GM23248 (cell line): ENCODE data around the gene IFNA1. TPM values are rescaled to one million over a fixed set of nuclear protein-coding genes. Genes with fewer than 3 reads are reported as not detected.

Experiments used
- DNase-seq: peaks from one replicate; pipeline ENCODE4 v3.0.0-alpha.2; 2015
- H2AFZ ChIP-seq: fragments of 200-600 bp; sonication (generic); 2 replicates; pipeline ENCODE4 v1.6.1; 2016; ENCODE audit warnings: antibody characterized with exemption
- H3F3A ChIP-seq: fragments of 200-600 bp; sonication (generic); 2 replicates; pipeline ENCODE4 v1.6.1; 2016; ENCODE audit warnings: mild to moderate bottlenecking, antibody characterized with exemption, mixed run types; ENCODE audit not compliant: insufficient read depth
- H3K27ac ChIP-seq: fragments of 200-600 bp; sonication (generic); 2 replicates; pipeline ENCODE4 v1.5.1; 2016; ENCODE audit warnings: mild to moderate bottlenecking
- H3K27me3 ChIP-seq: fragments of 200-600 bp; sonication (generic); replicated peaks from 2 replicates; pipeline ENCODE4 v1.6.1; 2016; ENCODE audit warnings: mild to moderate bottlenecking; ENCODE audit not compliant: insufficient read depth
- H3K36me3 ChIP-seq: fragments of 200-600 bp; sonication (generic); 2 replicates; pipeline ENCODE4 v1.6.1; 2016; ENCODE audit warnings: low read depth, mild to moderate bottlenecking
- H3K4me1 ChIP-seq: fragments of 200-600 bp; sonication (generic); 2 replicates; pipeline ENCODE4 v1.6.1; 2016; ENCODE audit warnings: mild to moderate bottlenecking; ENCODE audit not compliant: insufficient read depth
- H3K4me2 ChIP-seq: fragments of 200-600 bp; sonication (generic); one replicate; pipeline ENCODE4 v1.6.1; 2016; ENCODE audit warnings: mild to moderate bottlenecking; ENCODE audit not compliant: unreplicated experiment
- H3K4me3 ChIP-seq: fragments of 200-600 bp; sonication (generic); 2 replicates; pipeline ENCODE4 v1.5.1; 2016; ENCODE audit warnings: mild to moderate bottlenecking
- H3K79me2 ChIP-seq: fragments of 200-600 bp; sonication (generic); 2 replicates; pipeline ENCODE4 v1.6.1; 2016; ENCODE audit warnings: mild to moderate bottlenecking; ENCODE audit not compliant: insufficient read depth
- H3K9ac ChIP-seq: fragments of 200-600 bp; sonication (generic); 2 replicates; pipeline ENCODE4 v1.6.1; 2016; ENCODE audit warnings: mild to moderate bottlenecking
- H3K9me2 ChIP-seq: fragments of 200-600 bp; sonication (generic); 2 replicates; pipeline ENCODE4 v1.6.1; 2016; ENCODE audit warnings: mixed run types, mild to moderate bottlenecking, moderate library complexity; ENCODE audit not compliant: insufficient read depth
- H3K9me3 ChIP-seq: fragments of 200-600 bp; sonication (generic); one replicate; pipeline ENCODE4 v1.6.1; 2017; ENCODE audit warnings: low read depth
- H4K20me1 ChIP-seq: fragments of 200-600 bp; sonication (generic); 2 replicates; pipeline ENCODE4 v1.6.0; 2016; ENCODE audit not compliant: insufficient read depth
- EZH2 ChIP-seq: fragments of 200-600 bp; sonication (generic); IDR thresholded peaks from 2 replicates; pipeline ENCODE4 v1.6.1; 2018; ENCODE audit warnings: antibody characterized with exemption, mild to moderate bottlenecking; ENCODE audit not compliant: insufficient read depth, poor library complexity, severe bottlenecking
- EZH2phosphoT487 ChIP-seq: fragments of 200-600 bp; sonication (generic); IDR thresholded peaks from 2 replicates; pipeline ENCODE4 v1.6.1; 2018; ENCODE audit warnings: antibody characterized with exemption, moderate library complexity, mild to moderate bottlenecking, low read depth; ENCODE audit not compliant: insufficient read depth
- WGBS, 2 experiments: methylation state at CpG; one replicate each; pipeline ENCODE4 v1.1.6; 2015 to 2017; ENCODE audit warnings: low lambda C conversion rate in 2 of 2, low coverage in 1 of 2; ENCODE audit errors: missing lambda C conversion rate in 2 of 2; 5-methylcytosine and 5-hydroxymethylcytosine counted together
- in situ Hi-C: fragments of 300-500 bp; cut with MboI; formaldehyde crosslinking; loops from 2 replicates; pipeline ENCODE4 v1.15.0; 2020
- polyA plus RNA-seq: library from polyadenylated mRNA; unstranded; fragments of >200 nt; fragmentation: Nextera tagmentation; extraction: Ambion mirVana; gene quantifications from 2 replicates; pipeline ENCODE4 v1.2.1, GENCODE V29; 2016
- total RNA-seq: library from RNA; depleted of rRNA; stranded (reverse); fragments of >200 nt; shearing (Covaris generic); gene quantifications from 2 replicates; pipeline ENCODE4 v1.2.3, GENCODE V29; 2014

The IFNA1 gene
- total and polyA plus RNA-seq, 2 experiments from 2014 or later = 1.6 TPM; not detected in 1

DNA sequence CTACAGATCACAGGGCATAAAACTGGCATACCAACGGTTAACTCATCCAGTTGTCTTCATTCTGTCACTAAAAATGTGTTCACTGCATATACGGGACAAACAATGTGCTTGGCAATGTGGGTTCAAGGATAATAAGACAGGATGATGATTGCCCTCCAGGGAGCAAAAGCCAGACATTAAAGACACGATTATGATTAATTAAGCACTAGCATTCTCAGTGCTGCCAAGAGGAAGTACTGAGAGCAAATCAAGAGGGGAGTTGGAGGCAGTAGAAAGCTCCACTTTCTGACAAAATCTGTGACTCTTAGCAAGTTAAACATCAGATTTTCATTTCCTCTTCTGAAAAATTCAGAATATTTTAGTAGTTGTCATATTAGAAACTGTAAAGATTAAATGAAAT is 40.3 kb upstream of the IFNA1 start:
- no peak overlapping the region for H3K4me2 ChIP-seq
- no peaks in the 10 kb centered on the region for H4K20me1 ChIP-seq
- TF ChIP-seq EZH2 = no peak
- no peak for TF ChIP-seq EZH2phosphoT487
- no peak overlapping the region for H3K27ac ChIP-seq
- no peaks in the 10 kb centered on the region for H3K36me3 ChIP-seq
- H3K9ac ChIP-seq = no peak overlapping the region
- no peaks in the 10 kb centered on the region for H3K9me2 ChIP-seq
- H3K27me3 ChIP-seq = peaks cover 8% of the 10 kb centered on the region
- in situ Hi-C loops = no loop called here
- no peaks in the 10 kb centered on the region for H3K9me3 ChIP-seq
- H3K4me1 ChIP-seq = no peaks in the 10 kb centered on the region
- H3F3A ChIP-seq = no peaks in the 10 kb centered on the region
- H2AFZ ChIP-seq = no peak overlapping the region
- WGBS, 2 experiments = 23 to 25% methylated on average over 3 of the region's 3 CpGs
- H3K79me2 ChIP-seq = no peaks in the 10 kb centered on the region
- DNase-seq = no peak
- no peak overlapping the region for H3K4me3 ChIP-seq

- no peaks in the 10 kb centered on the region for H3K9me2 ChIP-seq
- no peaks in the 10 kb centered on the region for H3K36me3 ChIP-seq
- H3K27me3 ChIP-seq = no peaks in the 10 kb centered on the region
- in situ Hi-C loops = no loop called here
- H3F3A ChIP-seq = no peaks in the 10 kb centered on the region
- no peak for TF ChIP-seq EZH2phosphoT487
- no peak for TF ChIP-seq EZH2
- peak overlapping the region; percentile 95 for H3K4me2 ChIP-seq
- H3K79me2 ChIP-seq = no peaks in the 10 kb centered on the region
- H2AFZ ChIP-seq = peak overlapping the region; percentile 93
- WGBS, 2 experiments = 3 to 7% methylated on average over 47 to 53 of the region's 53 CpGs
- H3K4me1 ChIP-seq = no peaks in the 10 kb centered on the region
- H3K27ac ChIP-seq = no peak overlapping the region
- peak overlapping the region; percentile 77 for H3K4me3 ChIP-seq
- peak overlapping the region; percentile 47 for H3K9ac ChIP-seq
- H3K9me3 ChIP-seq = no peaks in the 10 kb centered on the region
- DNase-seq = peak; percentile 58
- H4K20me1 ChIP-seq = no peaks in the 10 kb centered on the region
Observed at GRCh38 chr9:21402386-21403251, 37.6 kb upstream of the IFNA1 start.

DNA sequence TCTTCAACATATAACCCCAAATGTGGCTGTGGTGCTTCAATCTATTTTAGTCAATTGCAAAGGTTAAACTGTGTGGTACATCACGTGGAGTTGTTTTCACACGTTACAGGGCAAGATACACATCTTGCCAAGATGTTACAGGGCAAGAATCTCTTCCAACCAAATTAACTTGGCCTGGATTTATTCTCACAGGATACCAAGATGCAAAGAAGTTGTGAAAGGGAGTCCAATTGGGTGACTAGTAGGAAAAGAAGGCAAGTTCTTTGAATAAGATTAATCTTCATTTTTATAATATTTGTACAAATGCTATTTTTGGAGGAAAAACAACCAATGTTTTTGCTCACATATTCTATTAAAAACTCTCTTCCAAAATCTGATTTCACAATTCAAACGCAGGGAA is 36.1 kb upstream of the IFNA1 start:
- Histone ChIP-seq H2AFZ (no peak overlapping the region), H3K9me2 (no peaks in the 10 kb centered on the region), H3K9ac (no peak overlapping the region), H3K36me3 (no peaks in the 10 kb centered on the region), H3K9me3 (no peaks in the 10 kb centered on the region), H3K27me3 (no peaks in the 10 kb centered on the region), H3K4me2 (no peak overlapping the region), H3F3A (no peaks in the 10 kb centered on the region), H3K27ac (no peak overlapping the region), H3K4me1 (no peaks in the 10 kb centered on the region), H4K20me1 (no peaks in the 10 kb centered on the region), H3K4me3 (no peak overlapping the region), H3K79me2 (no peaks in the 10 kb centered on the region)
- in situ Hi-C loops = no loop called here
- DNase-seq = peak; percentile 15
- 16 to 21% methylated on average over 3 of the region's 3 CpGs for WGBS, 2 experiments
- TF ChIP-seq EZH2 = no peak
- no peak for TF ChIP-seq EZH2phosphoT487

DNA sequence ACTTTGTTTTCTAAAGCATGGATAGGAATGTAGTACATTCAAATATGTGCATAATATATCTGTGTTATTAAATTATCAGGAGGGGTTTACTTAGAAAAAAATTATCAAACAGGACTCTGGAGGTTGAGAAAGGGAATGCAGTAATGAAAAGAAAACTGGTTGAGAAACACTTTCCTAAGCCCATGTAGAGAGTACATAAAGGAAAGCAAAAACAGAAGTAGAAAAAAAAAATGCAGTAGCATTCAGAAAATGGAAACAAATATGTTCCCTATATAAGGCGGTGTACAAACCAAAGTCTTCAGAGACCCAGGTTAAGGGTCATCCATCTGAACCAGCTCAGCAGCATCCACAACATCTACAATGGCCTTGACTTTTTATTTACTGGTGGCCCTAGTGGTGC is 31.4 kb upstream of the IFNA1 start, which contains the start of gene IFNA8:
Gene IFNA8 (plus strand): TSS at position 301 of the 400 bp plus-strand sequence. CDS start 60 bp downstream, at position 361.
- H3K27me3 ChIP-seq = no peaks in the 10 kb centered on the region

More for the DNA sequence above, 31.4 kb upstream of the IFNA1 start, which contains the start of gene IFNA8:
- H3K4me1 ChIP-seq = no peaks in the 10 kb centered on the region
- H3K9me3 ChIP-seq = no peaks in the 10 kb centered on the region
- H2AFZ ChIP-seq = no peak within 1 kb of the TSS
- H4K20me1 ChIP-seq = no peaks in the 10 kb centered on the region
- H3K27ac ChIP-seq = no peak within 1 kb of the TSS
- no peak within 1 kb of the TSS for H3K4me2 ChIP-seq
- H3K4me3 ChIP-seq = no peak within 1 kb of the TSS
- 89 to 100% methylated on average over 1 of the region's 1 CpG for WGBS, 2 experiments
- in situ Hi-C loops = no loop called here
- H3K9ac ChIP-seq = no peak within 1 kb of the TSS
- H3K36me3 ChIP-seq = no peaks in the 10 kb centered on the region
- no peaks in the 10 kb centered on the region for H3K9me2 ChIP-seq
- DNase-seq = no peak
- TF ChIP-seq EZH2phosphoT487 = no peak
- TF ChIP-seq EZH2 = no peak
- H3F3A ChIP-seq = no peaks in the 10 kb centered on the region
- H3K79me2 ChIP-seq = no peaks in the 10 kb centered on the region
